Smooth muscle cell (in vitro differentiated cells): ENCODE data around the gene FAM13A. TPM values are rescaled to one million over a fixed set of nuclear protein-coding genes. Genes with fewer than 3 reads are reported as not detected.
"Not testable (repeated sequence)": the region's sequence is repeated elsewhere in the genome, so short reads cannot be mapped to it uniquely, and the experiment has no call there.

Source experiments
- DNase-seq: peaks from one replicate; lab custom pipeline; 2025; ENCODE audit not compliant: unreplicated experiment; lab: John Stamatoyannopoulos, UW
- H2AFZ ChIP-seq: fragments of 200-600 bp; sonication (generic); 2 replicates; pipeline ENCODE4 v1.6.0; 2016; ENCODE audit warnings: antibody characterized with exemption, low read depth, mild to moderate bottlenecking
- H3F3A ChIP-seq: fragments of 200-600 bp; sonication (generic); 2 replicates; pipeline ENCODE4 v1.6.0; 2017; ENCODE audit warnings: antibody characterized with exemption, low read depth
- H3K27ac ChIP-seq: fragments of 200-600 bp; sonication (generic); 2 replicates; pipeline ENCODE4 v1.5.1; 2016; ENCODE audit warnings: low read depth, mild to moderate bottlenecking
- H3K27me3 ChIP-seq: fragments of 200-600 bp; sonication (generic); 2 replicates; pipeline ENCODE4 v1.6.1; 2016; ENCODE audit warnings: low read depth, mild to moderate bottlenecking
- H3K36me3 ChIP-seq: fragments of 200-600 bp; sonication (generic); 2 replicates; pipeline ENCODE4 v1.5.1; 2016; ENCODE audit warnings: low read depth
- H3K4me1 ChIP-seq: fragments of 200-600 bp; sonication (generic); 2 replicates; pipeline ENCODE4 v1.5.1; 2016; ENCODE audit warnings: low read depth
- H3K4me2 ChIP-seq: fragments of 200-600 bp; sonication (generic); 2 replicates; pipeline ENCODE4 v1.6.0; 2016; ENCODE audit warnings: mild to moderate bottlenecking
- H3K4me3 ChIP-seq: fragments of 200-600 bp; sonication (generic); 2 replicates; pipeline ENCODE4 v1.5.1; 2016; ENCODE audit warnings: mild to moderate bottlenecking
- H3K79me2 ChIP-seq: fragments of 200-600 bp; sonication (generic); 2 replicates; pipeline ENCODE4 v1.6.0; 2016; ENCODE audit warnings: low read depth, mild to moderate bottlenecking
- H3K9ac ChIP-seq: fragments of 200-600 bp; sonication (generic); 2 replicates; pipeline ENCODE4 v1.6.0; 2016; ENCODE audit warnings: low read depth
- H3K9me3 ChIP-seq: fragments of 200-600 bp; sonication (generic); replicated peaks from 2 replicates; pipeline ENCODE4 v1.5.1; 2016; ENCODE audit warnings: low read depth
- H4K20me1 ChIP-seq: fragments of 200-600 bp; sonication (generic); 2 replicates; pipeline ENCODE4 v1.6.0; 2016; ENCODE audit warnings: low read depth
- WGBS: methylation state at CpG from one replicate; pipeline ENCODE4 v1.1.7; 2016; ENCODE audit warnings: low lambda C conversion rate; 5-methylcytosine and 5-hydroxymethylcytosine counted together
- polyA plus RNA-seq: library from polyadenylated mRNA; unstranded; fragments of >200 nt; fragmentation: Nextera tagmentation; extraction: Ambion mirVana; gene quantifications from 2 replicates; pipeline ENCODE4 v1.2.1, GENCODE V29; 2016
- total RNA-seq: library from RNA; depleted of rRNA; stranded (reverse); fragments of >200 nt; gene quantifications from 2 replicates; pipeline ENCODE4 v1.2.3, GENCODE V29; 2014
- TF ChIP-seq, protein P1 (sequence below): fragments of 200-600 bp; sonication (generic); IDR thresholded peaks from 2 replicates; pipeline ENCODE4 v1.5.1; 2017; ENCODE audit warnings: borderline replicate concordance, mild to moderate bottlenecking, antibody characterized with exemption; ENCODE audit not compliant: insufficient read depth, poor library complexity, severe bottlenecking

Gene FAM13A
- total and polyA plus RNA-seq, 2 experiments from 2014 or later = 14.6 to 39.9 TPM

DNA sequence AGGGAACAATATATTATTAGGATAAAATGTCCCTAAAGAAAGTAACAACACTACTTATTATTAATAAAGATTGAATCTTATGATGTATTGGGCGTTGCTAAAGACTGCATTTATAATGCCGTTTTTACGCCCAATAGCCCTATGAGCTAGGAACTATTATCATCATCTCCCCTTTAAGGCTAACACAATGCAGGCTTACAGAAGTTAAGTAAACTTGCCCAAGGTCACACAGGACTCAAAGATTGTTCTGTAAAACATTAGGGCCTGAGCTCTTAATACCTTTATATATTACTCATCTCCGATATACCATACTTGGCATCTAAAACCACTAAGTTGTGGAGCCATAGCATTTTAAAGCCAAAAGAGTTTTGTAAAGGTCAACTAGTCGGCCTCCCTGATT, 149.5 kb downstream of the FAM13A start:
- Histone ChIP-seq H3K4me1 (no peaks in the 10 kb centered on the region), H3K36me3 (no peaks in the 10 kb centered on the region), H3F3A (no peaks in the 10 kb centered on the region), H3K4me3 (no peak overlapping the region), H3K79me2 (no peaks in the 10 kb centered on the region), H2AFZ (no peak overlapping the region), H3K9ac (no peak overlapping the region), H3K9me3 (no peaks in the 10 kb centered on the region), H3K4me2 (no peak overlapping the region), H3K27ac (no peak overlapping the region), H3K27me3 (no peaks in the 10 kb centered on the region), H4K20me1 (no peaks in the 10 kb centered on the region)
- DNase-seq = no peak
- TF ChIP-seq, protein P1, sequence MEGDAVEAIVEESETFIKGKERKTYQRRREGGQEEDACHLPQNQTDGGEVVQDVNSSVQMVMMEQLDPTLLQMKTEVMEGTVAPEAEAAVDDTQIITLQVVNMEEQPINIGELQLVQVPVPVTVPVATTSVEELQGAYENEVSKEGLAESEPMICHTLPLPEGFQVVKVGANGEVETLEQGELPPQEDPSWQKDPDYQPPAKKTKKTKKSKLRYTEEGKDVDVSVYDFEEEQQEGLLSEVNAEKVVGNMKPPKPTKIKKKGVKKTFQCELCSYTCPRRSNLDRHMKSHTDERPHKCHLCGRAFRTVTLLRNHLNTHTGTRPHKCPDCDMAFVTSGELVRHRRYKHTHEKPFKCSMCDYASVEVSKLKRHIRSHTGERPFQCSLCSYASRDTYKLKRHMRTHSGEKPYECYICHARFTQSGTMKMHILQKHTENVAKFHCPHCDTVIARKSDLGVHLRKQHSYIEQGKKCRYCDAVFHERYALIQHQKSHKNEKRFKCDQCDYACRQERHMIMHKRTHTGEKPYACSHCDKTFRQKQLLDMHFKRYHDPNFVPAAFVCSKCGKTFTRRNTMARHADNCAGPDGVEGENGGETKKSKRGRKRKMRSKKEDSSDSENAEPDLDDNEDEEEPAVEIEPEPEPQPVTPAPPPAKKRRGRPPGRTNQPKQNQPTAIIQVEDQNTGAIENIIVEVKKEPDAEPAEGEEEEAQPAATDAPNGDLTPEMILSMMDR = no peak
- WGBS = 93% methylated on average over 5 of the region's 5 CpGs

DNA sequence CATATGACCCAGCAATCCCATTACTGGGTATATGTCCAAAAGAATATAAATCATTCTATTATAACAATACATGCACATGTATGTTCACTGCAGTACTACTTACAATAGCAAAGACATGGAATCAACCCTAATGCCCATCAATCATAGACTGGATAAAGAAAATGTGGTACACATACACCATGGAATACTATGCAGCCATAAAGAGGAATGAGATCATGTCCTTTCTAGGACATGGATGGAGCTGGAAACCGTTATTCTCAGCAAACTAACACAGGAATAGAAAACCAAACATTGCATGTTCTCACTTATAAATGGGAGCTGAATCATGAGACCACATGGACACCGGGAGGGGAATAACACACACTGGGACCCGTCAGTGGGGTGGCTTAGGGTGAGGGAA, 152.7 kb downstream of the FAM13A start:
- not testable (repeated sequence) for DNase-seq, H4K20me1 ChIP-seq, H3K4me1 ChIP-seq, H3K27ac ChIP-seq, H3K79me2 ChIP-seq, H3K4me2 ChIP-seq, H3F3A ChIP-seq, H3K36me3 ChIP-seq, H2AFZ ChIP-seq, H3K27me3 ChIP-seq, H3K4me3 ChIP-seq, H3K9ac ChIP-seq, H3K9me3 ChIP-seq
- 93% methylated on average over 3 of the region's 3 CpGs for WGBS

DNA sequence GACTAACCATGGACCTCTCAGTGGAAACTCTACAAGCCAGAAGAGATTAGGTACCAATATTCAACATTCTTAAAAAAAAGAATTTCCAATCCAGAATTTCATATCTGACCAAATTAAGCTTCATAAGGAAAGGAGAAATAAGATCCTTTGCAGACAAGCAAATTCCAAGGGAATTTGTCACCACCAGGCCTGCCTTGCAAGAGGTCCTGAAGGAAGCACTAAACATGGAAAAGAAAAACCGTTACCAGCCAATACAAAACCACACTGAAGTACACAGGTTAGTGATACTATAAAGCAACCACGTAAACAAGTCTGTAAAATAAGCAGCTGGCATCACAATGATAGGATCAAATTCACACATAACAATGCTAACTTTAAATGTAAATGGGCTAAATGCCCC, 156.6 kb downstream of the FAM13A start:
- Histone ChIP-seq H3K4me2 (no peak overlapping the region), H3K9me3 (peaks cover 7% of the 10 kb centered on the region), H3K79me2 (no peaks in the 10 kb centered on the region), H3K27me3 (no peaks in the 10 kb centered on the region), H4K20me1 (no peaks in the 10 kb centered on the region), H3K4me1 (no peaks in the 10 kb centered on the region), H3K27ac (no peak overlapping the region), H3F3A (no peaks in the 10 kb centered on the region), H3K4me3 (no peak overlapping the region), H2AFZ (no peak overlapping the region), H3K9ac (no peak overlapping the region), H3K36me3 (no peaks in the 10 kb centered on the region)
- TF ChIP-seq, protein P1 = no peak
- DNase-seq = no peak
- WGBS = 56% methylated on average over 2 of the region's 2 CpGs

DNA sequence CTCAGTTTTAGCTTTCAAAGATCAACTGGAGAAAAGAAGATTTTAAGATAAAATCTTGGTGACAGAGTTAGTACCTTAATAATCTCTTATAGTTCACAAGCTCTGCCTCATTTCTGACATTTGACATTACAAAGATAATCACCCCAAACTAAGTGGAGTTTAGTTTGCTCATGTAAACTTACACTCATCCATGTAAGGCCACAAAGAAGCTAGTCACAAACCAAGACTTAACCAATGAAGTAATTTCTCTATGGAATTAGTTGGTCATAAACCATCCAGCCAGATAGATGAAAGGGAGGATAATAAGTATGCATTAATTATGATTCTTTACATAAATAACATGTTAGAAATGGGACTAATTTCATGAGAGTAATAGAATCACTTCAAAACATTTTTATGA, 159.2 kb downstream of the FAM13A start:
- DNase-seq = no peak
- no peaks in the 10 kb centered on the region for H3K4me1 ChIP-seq
- TF ChIP-seq, protein P1 = no peak
- H3F3A ChIP-seq = no peaks in the 10 kb centered on the region
- no peaks in the 10 kb centered on the region for H3K36me3 ChIP-seq
- no peaks in the 10 kb centered on the region for H4K20me1 ChIP-seq
- no peak overlapping the region for H3K4me3 ChIP-seq
- H2AFZ ChIP-seq = no peak overlapping the region
- no peaks in the 10 kb centered on the region for H3K27me3 ChIP-seq
- H3K9me3 ChIP-seq = peaks cover 7% of the 10 kb centered on the region
- H3K9ac ChIP-seq = no peak overlapping the region
- H3K4me2 ChIP-seq = no peak overlapping the region
- no peaks in the 10 kb centered on the region for H3K79me2 ChIP-seq
- no peak overlapping the region for H3K27ac ChIP-seq
